ENCODE data around the gene FAM32A. TPM values are rescaled to one million over a fixed set of nuclear protein-coding genes. Genes with fewer than 3 reads are reported as not detected.

Gene FAM32A
- total RNA-seq, 2 donors from 2014 or later, result 74.8 to 75.5 TPM

GRCh38 chr19:16204005-16204294 lies 18.7 kb downstream of the FAM32A start:
- H3K27ac ChIP-seq, result no peak overlapping the region
- H3K36me3 ChIP-seq, result peaks cover 59% of the 10 kb centered on the region
- no peaks in the 10 kb centered on the region for H3K27me3 ChIP-seq (replicated peaks; ENCODE audit: insufficient read depth)
- peaks cover 7 to 16% of the 10 kb centered on the region in 2 donors for H3K4me1 ChIP-seq (ENCODE audit: control insufficient read depth in 1 of 2, low read depth in 2 of 2)
- ATAC-seq (ENCODE audit: insufficient number of reproducible peaks, low FRiP score, low read depth), result no peak
- no peaks in the 10 kb centered on the region for H3K9me3 ChIP-seq
- TF ChIP-seq CTCF (IDR thresholded peaks at IDR 0.05), result no peak
- no peak overlapping the region for H3K4me3 ChIP-seq
- DNase-seq (ENCODE audit: low spot score), result no peak

GRCh38 chr19:16205205-16206045 lies 20.2 kb downstream of the FAM32A start:
- TF ChIP-seq CTCF (IDR thresholded peaks at IDR 0.05), result no peak
- peaks cover 73% of the 10 kb centered on the region for H3K36me3 ChIP-seq
- peaks cover 0 to 7% of the 10 kb centered on the region in 2 donors for H3K4me1 ChIP-seq (ENCODE audit: control insufficient read depth in 1 of 2, low read depth in 2 of 2)
- H3K27ac ChIP-seq, result no peak overlapping the region
- no peak overlapping the region for H3K4me3 ChIP-seq
- no peaks in the 10 kb centered on the region for H3K27me3 ChIP-seq (replicated peaks; ENCODE audit: insufficient read depth)
- DNase-seq (ENCODE audit: low spot score) (no peak), ATAC-seq (ENCODE audit: insufficient number of reproducible peaks, low FRiP score, low read depth) (no peak)
- no peaks in the 10 kb centered on the region for H3K9me3 ChIP-seq

- no peak for TF ChIP-seq CTCF (IDR thresholded peaks at IDR 0.05)
- H3K9me3 ChIP-seq, result no peaks in the 10 kb centered on the region
- H3K4me3 ChIP-seq, result no peak overlapping the region
- no peak for ATAC-seq (ENCODE audit: insufficient number of reproducible peaks, low FRiP score, low read depth)
- peaks cover 0 to 7% of the 10 kb centered on the region in 2 donors for H3K4me1 ChIP-seq (ENCODE audit: control insufficient read depth in 1 of 2, low read depth in 2 of 2)
- H3K36me3 ChIP-seq, result peaks cover 80% of the 10 kb centered on the region
- DNase-seq (ENCODE audit: low spot score), result no peak
- no peak overlapping the region for H3K27ac ChIP-seq
- H3K27me3 ChIP-seq (replicated peaks; ENCODE audit: insufficient read depth), result no peaks in the 10 kb centered on the region
Measured at GRCh38 chr19:16206046-16206605, 20.9 kb downstream of the FAM32A start.

- Histone ChIP-seq H3K27ac (no peak overlapping the region), H3K9me3 (no peaks in the 10 kb centered on the region), H3K36me3 (peaks cover 85% of the 10 kb centered on the region), H3K4me3 (no peak overlapping the region), H3K27me3 (replicated peaks; ENCODE audit: insufficient read depth) (no peaks in the 10 kb centered on the region), H3K4me1 (ENCODE audit: control insufficient read depth in 1 of 2, low read depth in 2 of 2) (peaks cover 0 to 7% of the 10 kb centered on the region in 2 donors)
- ATAC-seq (ENCODE audit: insufficient number of reproducible peaks, low FRiP score, low read depth) (no peak), DNase-seq (ENCODE audit: low spot score) (no peak)
- no peak for TF ChIP-seq CTCF (IDR thresholded peaks at IDR 0.05)
Measured at GRCh38 chr19:16206637-16207036, 21.4 kb downstream of the FAM32A start.

- no peak for TF ChIP-seq CTCF (IDR thresholded peaks at IDR 0.05)
- DNase-seq (ENCODE audit: low spot score) (no peak), ATAC-seq (ENCODE audit: insufficient number of reproducible peaks, low FRiP score, low read depth) (no peak)
- Histone ChIP-seq H3K9me3 (no peaks in the 10 kb centered on the region), H3K36me3 (peaks cover 88% of the 10 kb centered on the region), H3K4me3 (no peak overlapping the region), H3K4me1 (ENCODE audit: control insufficient read depth in 1 of 2, low read depth in 2 of 2) (peaks cover 0 to 7% of the 10 kb centered on the region in 2 donors), H3K27me3 (replicated peaks; ENCODE audit: insufficient read depth) (no peaks in the 10 kb centered on the region), H3K27ac (no peak overlapping the region)
Measured at GRCh38 chr19:16207063-16207462, 21.9 kb downstream of the FAM32A start.

Measured in thoracic aorta (tissue), 2 donors.